CD4-positive, alpha-beta T cell (primary cell): ENCODE results near the gene TOM1L2. TPM values are rescaled to one million over a fixed set of nuclear protein-coding genes. Genes with fewer than 3 reads are reported as not detected.

Experiments used
- ATAC-seq: fragments of 200-7000 bp; cut with Tn5 transposase; one replicate; pipeline ENCODE4 v1.10.0; 2022; ENCODE audit warnings: mild to moderate bottlenecking; ENCODE audit not compliant: poor library complexity
- CTCF ChIA-PET: fragments of 350-600 bp; sonication (Branson Sonifier 250); formaldehyde crosslinking; loops from one replicate; lab custom pipeline; 2021; ENCODE audit warnings: antibody characterized with exemption, inconsistent platforms; lab: Charles Lee
- POLR2A ChIA-PET: fragments of 350-600 bp; sonication (Branson Sonifier 250); formaldehyde crosslinking; loops from one replicate; lab custom pipeline; 2021; ENCODE audit warnings: antibody characterized with exemption, inconsistent platforms; lab: Charles Lee
- DNase-seq, 14 experiments: peaks; one replicate each; pipeline ENCODE4 v3.0.0-alpha.2; 2013 to 2020; ENCODE audit warnings: mixed read lengths in 2 of 14
- H3K27ac ChIP-seq, 2 donors: one replicate each; pipeline versions ENCODE4 v1.5.1 to v1.7.0; 2013; ENCODE audit warnings: low read length in 2 of 2, low read depth in 1 of 2, mild to moderate bottlenecking in 1 of 2
- H3K27me3 ChIP-seq, 2 experiments: 1 replicate in 1 of 2; 2 replicates in 1 of 2; pipeline versions ENCODE4 v1.6.1 to v1.7.0; 2013; ENCODE audit warnings: low read length in 2 of 2, control low read depth in 1 of 2, mild to moderate bottlenecking in 1 of 2, moderate library complexity in 1 of 2; ENCODE audit not compliant: insufficient read depth in 2 of 2, control insufficient read depth in 1 of 2
- H3K36me3 ChIP-seq: one replicate; pipeline ENCODE4 v1.6.1; 2013; ENCODE audit warnings: low read length, control low read depth; ENCODE audit not compliant: insufficient read depth
- H3K4me1 ChIP-seq: one replicate; pipeline ENCODE4 v1.6.1; 2013; ENCODE audit warnings: low read length, control low read depth; ENCODE audit not compliant: insufficient read depth
- H3K4me3 ChIP-seq: one replicate; pipeline ENCODE4 v1.5.1; 2013; ENCODE audit warnings: mild to moderate bottlenecking, low read length, moderate library complexity
- H3K9me3 ChIP-seq, 2 experiments: 1 replicate in 1 of 2; 2 replicates in 1 of 2; pipeline versions ENCODE4 v1.6.1 to v1.7.0; 2013; ENCODE audit warnings: low read length in 2 of 2, mild to moderate bottlenecking in 2 of 2, control low read depth in 1 of 2, moderate library complexity in 1 of 2; ENCODE audit not compliant: control insufficient read depth in 1 of 2, insufficient read depth in 1 of 2
- H3K27ac Mint-ChIP-seq: one replicate; pipeline ENCODE4 v1.8.0; 2020; ENCODE audit warnings: mixed read lengths
- H3K27me3 Mint-ChIP-seq: one replicate; pipeline ENCODE4 v1.8.0; 2021; ENCODE audit warnings: mixed read lengths
- H3K36me3 Mint-ChIP-seq: one replicate; pipeline ENCODE4 v1.8.0; 2021; ENCODE audit warnings: low read depth, mixed read lengths
- H3K4me1 Mint-ChIP-seq: one replicate; pipeline ENCODE4 v1.8.0; 2021; ENCODE audit warnings: low read depth, mixed read lengths
- H3K4me3 Mint-ChIP-seq: one replicate; pipeline ENCODE4 v1.8.0; 2020; ENCODE audit warnings: mild to moderate bottlenecking, mixed read lengths
- H3K9me3 Mint-ChIP-seq: one replicate; pipeline ENCODE4 v1.8.0; 2020; ENCODE audit warnings: mixed read lengths
- CTCF ChIP-seq: fragments of 200-600 bp; IDR thresholded peaks from one replicate; pipeline ENCODE4 v1.8.0; 2022; ENCODE audit warnings: antibody characterized with exemption, mild to moderate bottlenecking
- intact Hi-C, 2 experiments: fragments of 100-400 bp; cut with DNase I in 1 of 2; cut with micrococcal nuclease in 1 of 2; formaldehyde crosslinking; loops; one replicate each; pipeline versions ENCODE4 v1.15.1 to v1.9.0; 2023 to 2025; cut with DNase I, micrococcal nuclease
- total RNA-seq, 174 experiments: library from RNA in 2 of 174; stranded (reverse) in 2 of 174; gene quantifications; one replicate each; pipeline ENCODE4 v1.2.3 and lab custom pipeline; 2021 to 2026

The TOM1L2 gene
- total RNA-seq, 2 experiments from 2014 or later: 28.5 to 30.5 TPM

GRCh38 chr17:17811381-17812210, 160.6 kb downstream of the TOM1L2 start:
- ChIA-PET POLR2A (interaction anchor here (1.5 to 2.2 kb wide), 2 partner anchors 38 to 49 kb away, joined by 4 to 8 read pairs; no protein-coding TSS in a partner anchor), CTCF (interaction anchor here (0.9 to 3.5 kb wide), 9 partner anchors 11 to 108 kb away, joined by 3 to 27 read pairs (median 3); partner anchors contain the start of gene SREBF1)
- Histone ChIP-seq H3K36me3 (peaks cover 42% of the 10 kb centered on the region), H3K9me3 (no peaks in the 10 kb centered on the region), H3K4me1 (peaks cover 9% of the 10 kb centered on the region), H3K27me3 (no peaks in the 10 kb centered on the region), H3K4me3 (no peak overlapping the region), H3K27ac (no peak overlapping the region)
- no peak overlapping the region for H3K4me3 Mint-ChIP-seq
- TF ChIP-seq CTCF: no peak
- peaks cover 8% of the 10 kb centered on the region for H3K4me1 Mint-ChIP-seq
- no peaks in the 10 kb centered on the region for H3K27me3 Mint-ChIP-seq
- H3K9me3 Mint-ChIP-seq: no peaks in the 10 kb centered on the region
- ATAC-seq: no peak
- H3K36me3 Mint-ChIP-seq: peaks cover 44% of the 10 kb centered on the region
- peak overlapping the region; percentile 30 for H3K27ac Mint-ChIP-seq
- DNase-seq: no peak
- intact Hi-C loops: loop anchor here (1.0 to 5.0 kb wide), 5 partner anchors 25 to 221 kb away; partner anchors contain the start of genes RAI1 (in 1 of the 2) and SREBF1 (in 1 of the 2)

- Histone ChIP-seq H3K9me3 (no peaks in the 10 kb centered on the region), H3K4me1 (peaks cover 9% of the 10 kb centered on the region), H3K27ac (no peak overlapping the region), H3K4me3 (no peak overlapping the region), H3K36me3 (peaks cover 38% of the 10 kb centered on the region), H3K27me3 (no peaks in the 10 kb centered on the region)
- no peak overlapping the region for H3K4me3 Mint-ChIP-seq
- peaks cover 8% of the 10 kb centered on the region for H3K4me1 Mint-ChIP-seq
- no peak for TF ChIP-seq CTCF
- no peak for DNase-seq
- H3K27ac Mint-ChIP-seq: no peak overlapping the region
- no peaks in the 10 kb centered on the region for H3K9me3 Mint-ChIP-seq
- H3K36me3 Mint-ChIP-seq: peaks cover 42% of the 10 kb centered on the region
- H3K27me3 Mint-ChIP-seq: no peaks in the 10 kb centered on the region
- ATAC-seq: no peak
- ChIA-PET POLR2A (no interaction called here), CTCF (interaction anchor here (0.6 kb wide), 1 partner anchor 49 kb away, joined by 3 read pairs; no protein-coding TSS in a partner anchor)
- intact Hi-C loops: loop anchor here in 1 of 2 experiments (5.0 kb wide), 1 partner anchor 106 kb away; no protein-coding TSS in a partner anchor
These were observed 161.3 kb downstream of the TOM1L2 start for GRCh38 chr17:17810895-17811248.

GRCh38 chr17:17810084-17810894, 161.9 kb downstream of the TOM1L2 start:
- H3K36me3 ChIP-seq: peaks cover 32% of the 10 kb centered on the region

More at GRCh38 chr17:17810084-17810894, 161.9 kb downstream of the TOM1L2 start:
- H3K27ac ChIP-seq: no peak overlapping the region
- TF ChIP-seq CTCF: no peak
- peaks cover 9% of the 10 kb centered on the region for H3K4me1 ChIP-seq
- Mint-ChIP-seq H3K27ac (no peak overlapping the region), H3K4me3 (no peak overlapping the region), H3K36me3 (peaks cover 43% of the 10 kb centered on the region), H3K4me1 (peaks cover 8% of the 10 kb centered on the region), H3K9me3 (no peaks in the 10 kb centered on the region), H3K27me3 (no peaks in the 10 kb centered on the region)
- no peak overlapping the region for H3K4me3 ChIP-seq
- no peaks in the 10 kb centered on the region for H3K9me3 ChIP-seq
- CTCF ChIA-PET: interaction anchor here (0.6 kb wide), 1 partner anchor 50 kb away, joined by 3 read pairs; no protein-coding TSS in a partner anchor
- intact Hi-C loops: loop anchor here in 1 of 2 experiments (5.0 kb wide), 1 partner anchor 107 kb away; no protein-coding TSS in a partner anchor
- POLR2A ChIA-PET: no interaction called here
- no peak for ATAC-seq
- DNase-seq: no peak
- H3K27me3 ChIP-seq: no peaks in the 10 kb centered on the region
